ENCODE data around the gene ARFGEF2.

ARFGEF2 gene

DNA sequence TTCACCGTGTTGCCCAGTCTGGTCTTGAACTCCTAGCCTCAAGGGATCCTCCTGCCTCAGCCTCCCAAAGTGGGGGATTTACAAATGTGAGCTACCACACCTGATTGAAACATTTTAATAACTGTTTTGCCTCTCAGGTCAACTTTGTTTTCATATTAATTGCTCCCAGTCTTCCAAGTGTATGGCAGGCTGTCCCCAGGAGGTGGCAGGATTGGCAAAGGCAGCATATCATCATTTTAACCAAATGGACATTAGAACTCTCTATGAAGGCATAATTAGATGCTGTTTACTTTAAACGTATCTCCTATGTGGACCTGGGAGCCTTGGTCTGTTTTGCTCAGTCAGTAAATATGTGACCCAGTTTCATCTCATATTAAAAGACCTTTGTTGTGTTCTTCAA is 65.4 kb downstream of the ARFGEF2 start:
- DNase-seq: no peak
- H3K4me3 ChIP-seq (ENCODE audit: low read depth, low read length): no peak overlapping the region
- TF ChIP-seq, protein P1, sequence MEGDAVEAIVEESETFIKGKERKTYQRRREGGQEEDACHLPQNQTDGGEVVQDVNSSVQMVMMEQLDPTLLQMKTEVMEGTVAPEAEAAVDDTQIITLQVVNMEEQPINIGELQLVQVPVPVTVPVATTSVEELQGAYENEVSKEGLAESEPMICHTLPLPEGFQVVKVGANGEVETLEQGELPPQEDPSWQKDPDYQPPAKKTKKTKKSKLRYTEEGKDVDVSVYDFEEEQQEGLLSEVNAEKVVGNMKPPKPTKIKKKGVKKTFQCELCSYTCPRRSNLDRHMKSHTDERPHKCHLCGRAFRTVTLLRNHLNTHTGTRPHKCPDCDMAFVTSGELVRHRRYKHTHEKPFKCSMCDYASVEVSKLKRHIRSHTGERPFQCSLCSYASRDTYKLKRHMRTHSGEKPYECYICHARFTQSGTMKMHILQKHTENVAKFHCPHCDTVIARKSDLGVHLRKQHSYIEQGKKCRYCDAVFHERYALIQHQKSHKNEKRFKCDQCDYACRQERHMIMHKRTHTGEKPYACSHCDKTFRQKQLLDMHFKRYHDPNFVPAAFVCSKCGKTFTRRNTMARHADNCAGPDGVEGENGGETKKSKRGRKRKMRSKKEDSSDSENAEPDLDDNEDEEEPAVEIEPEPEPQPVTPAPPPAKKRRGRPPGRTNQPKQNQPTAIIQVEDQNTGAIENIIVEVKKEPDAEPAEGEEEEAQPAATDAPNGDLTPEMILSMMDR (IDR thresholded peaks at IDR 0.05; ENCODE audit: low read depth, low read length, missing control alignments): peak; percentile 64

DNA sequence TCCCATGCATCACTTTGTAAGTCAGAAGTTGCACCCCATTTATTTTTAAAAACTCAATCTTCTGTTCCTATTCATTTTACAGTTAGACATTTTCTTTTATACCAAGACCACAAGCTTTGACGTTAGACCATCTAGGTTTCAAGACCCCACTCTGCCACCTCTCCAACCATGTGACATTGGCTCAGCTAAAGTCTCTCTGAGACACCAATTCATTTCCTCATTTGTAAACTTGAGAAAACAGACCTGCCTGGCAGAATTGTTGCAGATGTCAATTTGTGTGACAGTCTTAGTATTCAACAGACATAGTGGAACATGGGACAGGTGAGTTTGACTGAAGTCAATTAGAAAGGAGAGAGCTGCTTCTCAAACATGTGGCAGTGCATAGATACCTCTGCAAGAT is 69.0 kb downstream of the ARFGEF2 start:
- in situ Hi-C loops (cut with HindIII; ENCODE audit: low pct_ligation_motif_present, low sequenced_read_pairs): no loop called here
- Histone ChIP-seq H3K4me3 (ENCODE audit: low read depth, low read length) (no peak overlapping the region), H3K36me3 (replicated peaks) (peaks cover 56% of the 10 kb centered on the region), H3K27me3 (replicated peaks) (no peaks in the 10 kb centered on the region), H3K27ac (no peak overlapping the region)
- DNase-seq: no peak
- TF ChIP-seq, protein P1 (IDR thresholded peaks at IDR 0.05; ENCODE audit: low read depth, low read length, missing control alignments): no peak

More for the DNA sequence above, 65.4 kb downstream of the ARFGEF2 start:
- in situ Hi-C loops (cut with HindIII; ENCODE audit: low pct_ligation_motif_present, low sequenced_read_pairs): no loop called here
- H3K36me3 ChIP-seq (replicated peaks): peaks cover 46% of the 10 kb centered on the region
- H3K27me3 ChIP-seq (replicated peaks): no peaks in the 10 kb centered on the region
- H3K27ac ChIP-seq: no peak overlapping the region

GRCh38 chr20:48995589-48995988 is 74.1 kb downstream of the ARFGEF2 start:
- in situ Hi-C loops (cut with HindIII; ENCODE audit: low pct_ligation_motif_present, low sequenced_read_pairs): no loop called here
- peaks cover 59% of the 10 kb centered on the region for H3K36me3 ChIP-seq (replicated peaks)
- TF ChIP-seq, protein P1 (IDR thresholded peaks at IDR 0.05; ENCODE audit: low read depth, low read length, missing control alignments): no peak
- H3K4me3 ChIP-seq (ENCODE audit: low read depth, low read length): no peak overlapping the region
- H3K27ac ChIP-seq: no peak overlapping the region
- no peak for DNase-seq
- H3K27me3 ChIP-seq (replicated peaks): no peaks in the 10 kb centered on the region

DNA sequence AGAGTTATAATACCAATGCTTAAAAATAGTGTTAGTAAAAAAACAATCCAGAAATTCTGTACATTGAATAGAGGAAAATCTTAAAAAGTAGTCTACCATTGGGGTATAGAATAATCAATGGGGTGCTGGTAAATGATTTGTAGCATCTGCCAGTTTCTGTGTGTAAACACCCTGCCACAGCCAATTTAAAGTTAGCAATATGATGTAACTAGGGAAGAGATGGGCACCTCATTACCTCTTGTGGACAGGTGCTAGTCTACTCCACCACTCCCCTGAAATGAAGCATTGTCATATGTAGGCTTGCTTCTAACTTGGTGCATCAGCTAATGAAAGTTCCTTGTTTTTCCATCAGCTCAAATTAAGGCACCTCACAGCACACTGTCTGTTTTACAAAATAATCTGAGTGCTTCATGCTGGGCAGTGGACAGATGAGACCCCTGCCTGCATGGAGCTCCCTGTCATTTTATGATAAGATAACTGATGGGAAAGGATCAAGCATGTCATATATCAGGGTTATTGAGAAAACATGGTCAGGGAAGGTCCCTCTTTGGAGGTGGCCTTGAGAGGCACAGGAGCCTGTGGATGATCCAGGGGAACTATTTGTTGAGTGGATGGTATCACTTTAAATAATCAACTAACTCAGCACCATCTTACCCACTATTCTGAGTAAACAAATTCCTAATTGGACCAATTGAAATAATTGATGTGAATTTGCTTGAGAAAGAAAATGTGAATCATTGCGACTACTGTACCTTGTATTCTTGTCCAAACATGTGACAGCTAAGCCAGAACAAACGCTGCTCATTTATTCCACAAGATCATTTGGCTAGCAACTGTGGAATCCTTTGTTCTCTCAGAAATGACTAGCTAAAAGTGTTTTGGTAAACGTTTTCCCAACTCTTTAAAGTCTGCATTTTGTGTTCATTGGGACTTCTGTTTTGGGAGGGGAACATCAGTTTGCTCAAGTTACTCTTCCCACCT is 78.7 kb downstream of the ARFGEF2 start:
- Histone ChIP-seq H3K27me3 (replicated peaks) (no peaks in the 10 kb centered on the region), H3K4me3 (ENCODE audit: low read depth, low read length) (no peak overlapping the region), H3K27ac (no peak overlapping the region), H3K36me3 (replicated peaks) (peaks cover 39% of the 10 kb centered on the region)
- DNase-seq: no peak
- in situ Hi-C loops (cut with HindIII; ENCODE audit: low pct_ligation_motif_present, low sequenced_read_pairs): no loop called here
- TF ChIP-seq, protein P1 (IDR thresholded peaks at IDR 0.05; ENCODE audit: low read depth, low read length, missing control alignments): no peak

- Histone ChIP-seq H3K27me3 (replicated peaks) (no peaks in the 10 kb centered on the region), H3K4me3 (ENCODE audit: low read depth, low read length) (no peak overlapping the region), H3K27ac (no peak overlapping the region), H3K36me3 (replicated peaks) (peaks cover 39% of the 10 kb centered on the region)
- in situ Hi-C loops (cut with HindIII; ENCODE audit: low pct_ligation_motif_present, low sequenced_read_pairs): no loop called here
- TF ChIP-seq, protein P1 (IDR thresholded peaks at IDR 0.05; ENCODE audit: low read depth, low read length, missing control alignments): no peak
- no peak for DNase-seq
These were observed 80.2 kb downstream of the ARFGEF2 start for GRCh38 chr20:49001741-49002140.

All from brain microvascular endothelial cell (primary cell).